Measurements from ENCODE around the gene SLC35F3. TPM values are rescaled to one million over a fixed set of nuclear protein-coding genes. Genes with fewer than 3 reads are reported as not detected.
A peak's percentile ranks its signal among the peaks of the same experiment; 100 is the strongest.

SLC35F3 gene
- total RNA-seq, 2 donors from 2014 or later: 0.13 TPM; not detected in 1

- Histone ChIP-seq H3K4me3 (no peak overlapping the region), H3K9ac (ENCODE audit: low read depth in 2 of 2, low read length in 2 of 2) (no peak overlapping the region), H3K27ac (no peak overlapping the region), H3K4me1 (no peaks in the 10 kb centered on the region), H3K27me3 (no peaks in the 10 kb centered on the region), H3K9me3 (no peaks in the 10 kb centered on the region), H3K36me3 (no peaks in the 10 kb centered on the region)
- TF ChIP-seq CTCF (IDR thresholded peaks at IDR 0.05): no peak
- no peak for DNase-seq
- intact Hi-C loops (cut with DNase I): no loop called here
Measured at GRCh38 chr1:234047123-234047522, 142.6 kb downstream of the SLC35F3 start.

DNA sequence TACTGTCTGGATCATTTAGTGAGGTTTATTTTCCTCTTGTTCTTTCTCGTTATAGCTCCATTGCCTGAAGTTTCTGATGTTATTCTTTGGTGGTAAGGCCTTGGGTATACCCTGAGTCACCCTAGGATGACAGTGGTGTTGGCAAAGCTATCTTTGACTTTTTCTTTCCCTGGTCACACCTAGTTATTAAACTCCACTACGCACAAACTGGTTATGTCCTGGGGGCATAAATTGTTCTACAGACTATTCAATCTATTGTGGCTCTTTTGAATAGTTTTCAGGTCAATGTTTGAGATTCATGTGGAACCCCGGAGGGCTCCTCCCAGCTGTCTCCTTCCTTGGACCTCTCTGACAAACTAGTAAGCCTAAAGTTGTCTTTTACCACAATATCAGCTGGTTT is 157.7 kb downstream of the SLC35F3 start:
- Histone ChIP-seq H3K27ac (no peak overlapping the region), H3K4me1 (no peaks in the 10 kb centered on the region), H3K36me3 (no peaks in the 10 kb centered on the region), H3K4me3 (no peak overlapping the region), H3K9ac (ENCODE audit: low read depth in 2 of 2, low read length in 2 of 2) (no peak overlapping the region), H3K9me3 (no peaks in the 10 kb centered on the region), H3K27me3 (no peaks in the 10 kb centered on the region)
- no peak for TF ChIP-seq CTCF (IDR thresholded peaks at IDR 0.05)
- no peak for DNase-seq
- intact Hi-C loops (cut with DNase I): loop anchor here (10.0 kb wide), 2 partner anchors 617 to 757 kb away; no protein-coding TSS in a partner anchor

DNA sequence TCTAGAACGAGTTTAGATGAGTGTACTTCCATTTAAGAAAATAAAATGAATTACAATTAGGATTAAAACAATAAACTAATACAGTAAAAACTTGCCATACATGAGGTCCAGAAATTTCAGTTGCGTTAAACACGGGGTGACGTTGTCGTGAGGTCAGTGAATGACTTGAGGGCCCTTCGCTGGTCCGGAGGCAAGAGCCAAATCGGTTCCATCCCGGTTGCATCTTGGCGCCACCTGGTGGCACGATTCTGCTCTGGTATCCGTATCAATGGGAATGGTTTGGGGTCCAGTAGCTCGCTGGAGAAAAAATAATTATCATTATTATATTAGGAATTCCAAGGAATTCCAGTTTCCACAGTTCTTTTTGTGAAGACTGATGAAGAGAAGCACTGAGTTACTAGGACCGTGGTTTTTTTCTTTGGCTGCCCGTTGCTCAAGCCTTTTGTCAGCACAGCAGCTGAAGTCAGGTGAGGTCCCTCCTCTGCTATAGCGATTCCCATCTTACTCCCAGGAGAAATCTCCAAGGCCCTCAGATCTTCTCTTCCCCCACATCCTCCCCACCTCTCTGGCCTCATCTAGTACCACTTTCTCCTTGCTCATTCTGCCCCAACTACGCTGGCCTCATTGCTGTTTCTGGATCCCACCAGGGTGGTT is 161.4 kb downstream of the SLC35F3 start:
- no peak overlapping the region for H3K27ac ChIP-seq
- no peaks in the 10 kb centered on the region for H3K9me3 ChIP-seq
- peak; percentile 77 for DNase-seq
- no peak overlapping the region for H3K9ac ChIP-seq (ENCODE audit: low read depth in 2 of 2, low read length in 2 of 2)
- no peaks in the 10 kb centered on the region for H3K27me3 ChIP-seq
- intact Hi-C loops (cut with DNase I): loop anchor here (5.0 to 10.0 kb wide), 3 partner anchors 621 to 761 kb away; no protein-coding TSS in a partner anchor
- TF ChIP-seq CTCF (IDR thresholded peaks at IDR 0.05): peak; percentile 73
- H3K4me1 ChIP-seq: no peaks in the 10 kb centered on the region
- H3K4me3 ChIP-seq: no peak overlapping the region
- H3K36me3 ChIP-seq: no peaks in the 10 kb centered on the region

DNA sequence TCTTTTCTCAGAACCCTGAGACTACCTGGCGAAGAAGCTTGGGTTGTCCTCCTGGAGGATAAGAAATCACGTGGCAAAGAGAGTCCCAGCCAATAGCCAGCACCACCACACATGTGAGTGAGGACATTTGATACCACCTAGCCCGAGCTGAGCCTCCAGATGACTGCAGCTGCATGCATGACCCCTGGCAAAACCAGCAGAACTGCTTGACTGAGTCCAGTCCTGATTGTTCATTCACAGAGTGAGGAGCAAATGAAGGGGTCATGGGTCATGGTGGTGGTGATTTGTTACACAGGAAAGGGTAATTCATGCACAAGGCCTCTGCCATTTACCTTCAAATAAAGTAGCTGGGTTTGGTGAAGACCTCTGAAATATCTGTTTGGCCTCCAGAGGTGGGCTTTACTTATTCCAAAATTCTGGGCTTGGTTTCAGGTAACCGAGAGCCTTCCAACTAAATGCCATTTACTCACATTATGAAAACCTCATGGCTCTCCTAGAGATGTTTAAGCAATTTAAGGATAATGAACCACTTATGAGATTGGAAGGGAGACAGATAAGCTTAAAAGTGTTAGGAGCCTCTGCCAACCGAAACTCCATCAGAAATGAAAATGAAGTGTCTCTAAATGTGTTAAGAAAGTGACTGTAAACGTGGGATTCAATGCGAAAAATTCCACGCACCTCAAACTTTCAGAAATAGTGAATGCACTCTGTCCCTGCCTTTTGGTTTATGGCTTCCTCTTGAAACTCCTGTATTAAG is 163.3 kb downstream of the SLC35F3 start:
- intact Hi-C loops (cut with DNase I): loop anchor here (5.0 to 10.0 kb wide), 3 partner anchors 623 to 763 kb away; no protein-coding TSS in a partner anchor
- Histone ChIP-seq H3K27ac (no peak overlapping the region), H3K9me3 (no peaks in the 10 kb centered on the region), H3K36me3 (no peaks in the 10 kb centered on the region), H3K4me3 (no peak overlapping the region), H3K27me3 (no peaks in the 10 kb centered on the region), H3K9ac (ENCODE audit: low read depth in 2 of 2, low read length in 2 of 2) (no peak overlapping the region), H3K4me1 (no peaks in the 10 kb centered on the region)
- DNase-seq: no peak
- no peak for TF ChIP-seq CTCF (IDR thresholded peaks at IDR 0.05)

DNA sequence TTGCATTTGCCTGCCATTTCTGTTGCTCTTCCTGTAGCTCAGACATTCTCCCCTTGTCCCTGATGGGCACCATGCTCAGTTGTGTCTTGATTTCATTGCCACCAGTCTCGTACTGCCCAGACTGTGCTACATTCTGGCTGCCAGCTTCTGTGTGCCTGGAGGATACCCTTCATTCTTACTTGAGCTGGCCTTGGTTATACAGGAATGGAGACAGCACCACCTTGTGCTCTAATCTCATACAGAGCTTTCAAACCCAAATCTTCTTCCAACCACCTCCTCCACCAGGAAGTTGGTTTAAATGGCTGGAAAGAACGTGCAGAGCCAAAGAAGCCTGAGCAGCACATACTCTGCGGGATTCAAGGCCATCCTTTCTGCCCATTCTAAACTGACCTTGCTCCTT is 165.3 kb downstream of the SLC35F3 start:
- Histone ChIP-seq H3K9me3 (no peaks in the 10 kb centered on the region), H3K4me3 (no peak overlapping the region), H3K36me3 (no peaks in the 10 kb centered on the region), H3K27me3 (no peaks in the 10 kb centered on the region), H3K4me1 (no peaks in the 10 kb centered on the region), H3K9ac (ENCODE audit: low read depth in 2 of 2, low read length in 2 of 2) (no peak overlapping the region), H3K27ac (no peak overlapping the region)
- no peak for TF ChIP-seq CTCF (IDR thresholded peaks at IDR 0.05)
- intact Hi-C loops (cut with DNase I): loop anchor here (5.0 to 10.0 kb wide), 3 partner anchors 625 to 765 kb away; no protein-coding TSS in a partner anchor
- DNase-seq: no peak

Data from colonic mucosa (tissue), 4 donors.